Upper lobe of left lung (tissue), 4 donors: ENCODE data around the gene KRTAP25-1.

Experiments used
- CTCF ChIP-seq, 6 experiments: fragments of 450-650 bp in 4 of 6; fragments of 200-600 bp in 2 of 6; sonication (generic) in 2 of 6; IDR thresholded peaks; one replicate each; pipeline ENCODE4 v1.5.1; 2016 to 2019; ENCODE audit warnings: antibody characterized with exemption in 6 of 6
- POLR2A ChIP-seq, 4 donors: fragments of 450-650 bp; IDR thresholded peaks; one replicate each; pipeline ENCODE4 v1.5.1; 2016 to 2017; ENCODE audit warnings: antibody characterized with exemption in 4 of 4, mild to moderate bottlenecking in 2 of 4

GRCh38 chr21:30255679-30256078 is 33.6 kb downstream of the KRTAP25-1 start:
- TF ChIP-seq CTCF (IDR thresholded peaks at IDR 0.05), result no peak
- TF ChIP-seq POLR2A (IDR thresholded peaks at IDR 0.05), result no peak
